MM.1S (cell line): ENCODE measurements around the gene MACROD1.

Experiments
- DNase-seq: peaks from one replicate; pipeline ENCODE4 v3.0.0-alpha.2; 2015
- H2AFZ ChIP-seq: fragments of 300-600 bp; sonication (generic); 2 replicates; pipeline ENCODE4 v1.6.0; 2016; ENCODE audit warnings: antibody characterized with exemption, low read length
- H3F3A ChIP-seq: fragments of 300-600 bp; sonication (generic); 2 replicates; pipeline ENCODE4 v1.6.1; 2016; ENCODE audit warnings: mild to moderate bottlenecking, antibody characterized with exemption, low read length, moderate library complexity, mixed read lengths; ENCODE audit not compliant: insufficient read depth
- H3K27ac ChIP-seq: fragments of 300-600 bp; sonication (generic); 2 replicates; pipeline ENCODE4 v1.5.1; 2016; ENCODE audit warnings: mild to moderate bottlenecking, low read length
- H3K27me3 ChIP-seq: fragments of 300-600 bp; sonication (generic); replicated peaks from 2 replicates; pipeline ENCODE4 v1.6.0; 2016; ENCODE audit warnings: low read length; ENCODE audit not compliant: insufficient read depth
- H3K36me3 ChIP-seq: fragments of 300-600 bp; sonication (generic); replicated peaks from 2 replicates; pipeline ENCODE4 v1.6.1; 2016; ENCODE audit warnings: mild to moderate bottlenecking, low read length, mixed read lengths; ENCODE audit not compliant: insufficient read depth
- H3K4me1 ChIP-seq: fragments of 300-600 bp; sonication (generic); 2 replicates; pipeline ENCODE4 v1.6.1; 2016; ENCODE audit warnings: low read length, mixed read lengths
- H3K4me2 ChIP-seq: fragments of 300-600 bp; sonication (generic); 2 replicates; pipeline ENCODE4 v1.6.0; 2016; ENCODE audit warnings: low read depth, low read length
- H3K4me3 ChIP-seq: fragments of 300-600 bp; sonication (generic); 2 replicates; pipeline ENCODE4 v1.5.1; 2016; ENCODE audit warnings: low read length, mixed read lengths
- H3K79me2 ChIP-seq: fragments of 300-600 bp; sonication (generic); 2 replicates; pipeline ENCODE4 v1.6.1; 2016; ENCODE audit warnings: mixed run types, low read length, mixed read lengths
- H3K9ac ChIP-seq: fragments of 300-600 bp; sonication (generic); 2 replicates; pipeline ENCODE4 v1.6.1; 2016; ENCODE audit warnings: low read length, mixed read lengths
- H3K9me2 ChIP-seq: fragments of 300-600 bp; sonication (generic); replicated peaks from 2 replicates; pipeline ENCODE4 v1.6.1; 2016; ENCODE audit warnings: mild to moderate bottlenecking, low read length, mixed read lengths; ENCODE audit not compliant: insufficient read depth
- H3K9me3 ChIP-seq: fragments of 300-600 bp; sonication (generic); replicated peaks from 2 replicates; pipeline ENCODE4 v1.6.1; 2016; ENCODE audit warnings: mild to moderate bottlenecking, low read length, mixed read lengths; ENCODE audit not compliant: insufficient read depth
- H4K20me1 ChIP-seq: fragments of 300-600 bp; sonication (generic); 2 replicates; pipeline ENCODE4 v1.6.1; 2016; ENCODE audit warnings: mild to moderate bottlenecking, low read length, moderate library complexity, mixed read lengths; ENCODE audit not compliant: insufficient read depth
- EZH2 ChIP-seq: fragments of 300-600 bp; sonication (generic); optimal IDR thresholded peaks from 2 replicates; pipeline ENCODE3; 2017; ENCODE audit warnings: low read depth, mild to moderate bottlenecking, antibody characterized with exemption, low read length, mixed read lengths
- EZH2phosphoT487 ChIP-seq: fragments of 300-600 bp; sonication (generic); IDR thresholded peaks from 2 replicates; pipeline ENCODE4 v1.6.1; 2018; ENCODE audit warnings: antibody characterized with exemption, low read length
- TF ChIP-seq, protein P1 (sequence below): fragments of 300-600 bp; sonication (generic); IDR thresholded peaks from 2 replicates; pipeline ENCODE4 v1.5.1; 2016; ENCODE audit warnings: antibody characterized with exemption, low read length, mixed read lengths

The MACROD1 gene

DNA sequence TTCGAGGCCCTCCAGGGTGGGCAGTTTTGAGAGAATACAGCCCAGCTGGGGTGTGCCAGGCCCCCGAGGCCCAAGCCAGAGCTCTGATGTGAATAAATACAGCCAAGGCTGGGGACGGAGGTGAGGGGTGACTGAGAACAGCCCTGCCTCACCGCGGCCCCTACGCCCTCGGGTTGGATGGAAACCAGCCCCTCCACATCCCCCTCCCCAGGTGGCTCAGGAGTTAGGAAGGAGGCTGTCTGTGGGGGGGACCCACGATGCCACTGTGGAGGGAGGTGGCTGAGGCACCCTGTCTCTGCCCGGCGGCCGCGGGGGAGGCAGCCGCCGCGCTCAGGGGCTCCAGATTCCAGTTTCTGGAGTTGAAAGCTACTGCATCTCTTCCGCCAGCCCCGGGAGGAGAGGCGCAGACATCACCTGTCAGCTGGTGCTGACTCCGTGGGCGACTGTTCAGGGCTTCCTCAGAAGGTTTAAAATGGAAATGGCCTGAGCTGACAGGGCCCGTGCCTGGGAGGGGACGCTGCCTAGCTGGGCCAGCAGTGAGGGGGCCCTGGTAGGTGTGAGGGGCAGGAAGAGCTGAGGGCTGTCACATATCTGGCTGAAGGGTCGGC, 128.8 kb downstream of the MACROD1 start:
- no peak overlapping the region for H3K9ac ChIP-seq

DNA sequence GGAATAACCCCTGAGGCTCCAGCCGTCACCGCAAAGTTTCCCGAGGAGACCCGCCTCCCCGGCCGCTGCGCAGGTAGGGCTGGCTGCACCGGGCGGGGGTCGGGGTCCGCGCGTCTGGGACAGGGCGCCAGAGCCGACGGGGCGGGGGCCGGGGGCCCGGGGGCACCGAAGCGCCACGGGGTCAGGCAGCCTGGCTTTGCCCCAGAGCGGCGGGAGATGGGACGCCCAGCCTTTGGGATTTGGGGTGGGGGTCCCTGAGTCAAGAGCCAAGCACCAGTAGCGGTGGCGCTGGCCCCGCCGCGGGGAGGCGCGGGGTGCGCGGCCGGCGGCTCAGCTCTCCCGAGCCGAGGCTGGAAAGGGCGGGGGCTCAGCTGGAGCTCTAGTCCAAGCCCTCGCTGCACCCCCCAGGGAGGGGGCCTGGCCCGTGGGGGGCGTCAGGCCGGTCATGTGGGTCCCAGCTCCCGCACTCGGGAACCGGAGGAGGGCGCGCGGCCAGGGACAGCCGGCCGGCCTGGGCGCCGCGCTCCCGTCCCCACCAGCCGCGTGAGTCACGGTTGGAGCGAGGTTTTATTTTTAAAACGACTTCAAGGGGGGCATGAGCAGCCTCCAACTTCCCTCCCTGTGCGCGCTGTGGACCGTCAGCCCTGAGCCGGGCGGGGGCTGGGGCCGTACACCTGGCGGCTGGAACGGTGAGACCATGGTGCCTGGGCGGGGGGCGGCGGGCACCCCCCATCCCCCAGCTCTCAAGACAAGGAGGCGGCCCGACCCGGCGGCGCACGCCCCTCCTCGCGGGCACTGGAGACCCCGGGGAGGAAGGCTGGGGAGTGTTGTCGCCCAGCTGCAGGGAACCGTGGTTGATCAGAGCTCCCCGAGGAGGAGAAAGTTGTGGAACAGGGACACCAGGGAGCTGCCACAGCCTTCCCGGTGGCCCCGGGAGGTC, 129.6 kb downstream of the MACROD1 start:
- Histone ChIP-seq H2AFZ (no peak overlapping the region), H4K20me1 (no peaks in the 10 kb centered on the region), H3K36me3 (no peaks in the 10 kb centered on the region), H3K4me1 (no peaks in the 10 kb centered on the region), H3K27me3 (peaks cover 21% of the 10 kb centered on the region), H3K27ac (no peak overlapping the region), H3K79me2 (no peaks in the 10 kb centered on the region), H3K4me3 (no peak overlapping the region), H3K4me2 (no peak overlapping the region), H3F3A (no peaks in the 10 kb centered on the region), H3K9ac (no peak overlapping the region), H3K9me3 (no peaks in the 10 kb centered on the region), H3K9me2 (no peaks in the 10 kb centered on the region)
- DNase-seq, result no peak
- no peak for TF ChIP-seq EZH2
- TF ChIP-seq EZH2phosphoT487, result no peak
- TF ChIP-seq, protein P1, sequence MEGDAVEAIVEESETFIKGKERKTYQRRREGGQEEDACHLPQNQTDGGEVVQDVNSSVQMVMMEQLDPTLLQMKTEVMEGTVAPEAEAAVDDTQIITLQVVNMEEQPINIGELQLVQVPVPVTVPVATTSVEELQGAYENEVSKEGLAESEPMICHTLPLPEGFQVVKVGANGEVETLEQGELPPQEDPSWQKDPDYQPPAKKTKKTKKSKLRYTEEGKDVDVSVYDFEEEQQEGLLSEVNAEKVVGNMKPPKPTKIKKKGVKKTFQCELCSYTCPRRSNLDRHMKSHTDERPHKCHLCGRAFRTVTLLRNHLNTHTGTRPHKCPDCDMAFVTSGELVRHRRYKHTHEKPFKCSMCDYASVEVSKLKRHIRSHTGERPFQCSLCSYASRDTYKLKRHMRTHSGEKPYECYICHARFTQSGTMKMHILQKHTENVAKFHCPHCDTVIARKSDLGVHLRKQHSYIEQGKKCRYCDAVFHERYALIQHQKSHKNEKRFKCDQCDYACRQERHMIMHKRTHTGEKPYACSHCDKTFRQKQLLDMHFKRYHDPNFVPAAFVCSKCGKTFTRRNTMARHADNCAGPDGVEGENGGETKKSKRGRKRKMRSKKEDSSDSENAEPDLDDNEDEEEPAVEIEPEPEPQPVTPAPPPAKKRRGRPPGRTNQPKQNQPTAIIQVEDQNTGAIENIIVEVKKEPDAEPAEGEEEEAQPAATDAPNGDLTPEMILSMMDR, result no peak

More for the DNA sequence above, 128.8 kb downstream of the MACROD1 start:
- Histone ChIP-seq H4K20me1 (no peaks in the 10 kb centered on the region), H3K4me2 (no peak overlapping the region), H3K9me3 (no peaks in the 10 kb centered on the region), H3K27ac (no peak overlapping the region), H3K79me2 (no peaks in the 10 kb centered on the region), H3K4me3 (no peak overlapping the region), H3K4me1 (no peaks in the 10 kb centered on the region), H3K27me3 (peaks cover 21% of the 10 kb centered on the region), H2AFZ (no peak overlapping the region), H3F3A (no peaks in the 10 kb centered on the region), H3K9me2 (no peaks in the 10 kb centered on the region), H3K36me3 (no peaks in the 10 kb centered on the region)
- TF ChIP-seq, protein P1, result no peak
- no peak for TF ChIP-seq EZH2
- TF ChIP-seq EZH2phosphoT487, result no peak
- DNase-seq, result no peak

DNA sequence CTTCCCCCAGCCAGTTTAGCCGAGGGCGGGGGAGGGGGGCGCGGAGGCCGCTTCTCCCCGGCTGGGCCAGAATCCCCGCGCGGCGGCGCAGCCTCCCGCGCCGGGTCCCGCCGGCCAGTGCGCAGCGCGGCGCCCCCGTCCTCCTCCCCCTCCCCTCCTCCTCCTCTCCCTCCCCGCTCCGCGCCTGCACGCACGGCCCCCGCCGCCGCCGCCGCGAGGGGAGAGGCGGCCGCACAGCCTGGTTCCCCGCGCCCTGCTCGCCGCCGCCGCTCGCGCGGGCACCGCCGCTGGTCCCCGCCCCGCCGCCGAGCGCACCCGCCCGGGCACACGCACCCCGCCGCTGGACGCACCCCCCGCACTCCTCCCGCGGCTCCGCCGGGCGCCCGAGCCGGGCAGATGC, 130.3 kb downstream of the MACROD1 start, which contains the start of gene FLRT1:
FLRT1 (plus strand) TSS at position 356 of the 400 bp plus-strand sequence. CDS start 80,337 bp downstream, outside the sequence.
- H4K20me1 ChIP-seq, result no peaks in the 10 kb centered on the region
- H3K4me3 ChIP-seq, result no peak within 1 kb of the TSS
- no peak within 1 kb of the TSS for H3K27ac ChIP-seq
- H3K4me1 ChIP-seq, result no peaks in the 10 kb centered on the region
- H3K9me2 ChIP-seq, result no peaks in the 10 kb centered on the region
- H3K36me3 ChIP-seq, result no peaks in the 10 kb centered on the region
- TF ChIP-seq, protein P1, result no peak
- TF ChIP-seq EZH2phosphoT487 (no peak), EZH2 (no peak)
- no peaks in the 10 kb centered on the region for H3K9me3 ChIP-seq
- peaks cover 21% of the 10 kb centered on the region for H3K27me3 ChIP-seq
- no peak within 1 kb of the TSS for H3K4me2 ChIP-seq
- no peaks in the 10 kb centered on the region for H3K79me2 ChIP-seq
- H3F3A ChIP-seq, result no peaks in the 10 kb centered on the region
- H3K9ac ChIP-seq, result no peak within 1 kb of the TSS
- H2AFZ ChIP-seq, result no peak within 1 kb of the TSS
- DNase-seq, result no peak
